Activated CD4-positive, alpha-beta memory T cell treated with anti-CD3 and anti-CD28 coated beads, Interleukin-2, amount 10 ng/mL, durations not matched to agents 7 days and 5 days (primary cell): ENCODE data around the gene PLA2G2D. TPM values are rescaled to one million over a fixed set of nuclear protein-coding genes. Genes with fewer than 3 reads are reported as not detected.

Experiments
- CTCF ChIA-PET: fragments of 350-600 bp; sonication (Branson Sonifier 250); formaldehyde crosslinking; loops from one replicate; lab custom pipeline; 2021; ENCODE audit warnings: antibody characterized with exemption, inconsistent platforms; lab: Charles Lee
- POLR2A ChIA-PET: fragments of 350-600 bp; sonication (Branson Sonifier 250); formaldehyde crosslinking; loops from one replicate; lab custom pipeline; 2021; ENCODE audit warnings: antibody characterized with exemption; lab: Charles Lee
- DNase-seq: peaks from one replicate; pipeline ENCODE4 v3.0.0-alpha.2; 2020
- H3K27ac Mint-ChIP-seq: one replicate; pipeline ENCODE4 v1.8.0; 2021; ENCODE audit warnings: mild to moderate bottlenecking, mixed read lengths
- H3K27me3 Mint-ChIP-seq: one replicate; pipeline ENCODE4 v1.8.0; 2021; ENCODE audit warnings: mixed read lengths
- H3K36me3 Mint-ChIP-seq: one replicate; pipeline ENCODE4 v1.8.0; 2021; ENCODE audit warnings: low read depth, mixed read lengths
- H3K4me1 Mint-ChIP-seq: one replicate; pipeline ENCODE4 v1.8.0; 2021; ENCODE audit warnings: mixed read lengths
- H3K4me3 Mint-ChIP-seq: one replicate; pipeline ENCODE4 v1.8.0; 2021; ENCODE audit warnings: mild to moderate bottlenecking, mixed read lengths
- H3K9me3 Mint-ChIP-seq: one replicate; pipeline ENCODE4 v1.8.0; 2021; ENCODE audit warnings: mixed read lengths
- total RNA-seq, 2 experiments: library from RNA; stranded (reverse); gene quantifications; one replicate each; pipeline ENCODE4 v1.2.3, GENCODE V29; 2021

PLA2G2D gene
- total RNA-seq, 2 experiments from 2014 or later, result not detected

DNA sequence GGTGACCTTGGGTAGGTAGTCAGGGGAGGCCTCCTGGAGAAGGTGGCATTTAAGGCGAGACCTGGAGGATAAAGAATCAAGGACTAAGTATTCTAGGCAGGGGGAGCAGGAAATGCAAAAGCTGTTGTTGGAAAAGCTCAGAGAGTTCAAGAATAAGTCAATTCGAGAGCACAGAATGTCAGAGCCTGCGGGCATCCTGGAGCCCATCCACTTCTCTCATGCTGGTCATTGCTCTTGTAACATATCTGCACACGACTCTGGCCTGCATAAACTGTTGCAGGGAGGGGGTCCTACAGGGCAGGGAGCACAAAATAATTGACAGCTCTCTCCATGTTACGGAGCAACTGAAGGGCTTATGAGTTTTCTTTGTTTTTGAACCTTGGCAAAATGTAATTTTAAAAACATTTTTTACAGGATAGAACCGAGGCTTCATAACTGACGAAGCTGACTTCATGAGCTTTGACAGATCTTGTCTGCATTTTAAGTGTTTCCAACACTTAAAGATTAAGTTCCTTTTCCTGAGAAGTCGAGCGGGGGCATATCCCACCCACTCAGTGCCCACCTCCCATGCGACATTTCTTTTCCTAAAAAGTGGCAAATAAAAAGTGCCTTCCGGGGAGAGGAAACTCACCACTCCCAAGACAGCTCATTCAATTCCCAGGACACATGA lies 45.1 kb downstream of the PLA2G2D start:
- Mint-ChIP-seq H3K27ac (no peak overlapping the region), H3K36me3 (no peaks in the 10 kb centered on the region), H3K4me3 (no peak overlapping the region), H3K27me3 (peaks cover 24% of the 10 kb centered on the region), H3K9me3 (no peaks in the 10 kb centered on the region), H3K4me1 (no peaks in the 10 kb centered on the region)
- POLR2A ChIA-PET, result no interaction called here
- no peak for DNase-seq
- CTCF ChIA-PET, result interaction anchor here (0.5 kb wide), 1 partner anchor 51 kb away, joined by 3 read pairs; no protein-coding TSS in a partner anchor

- CTCF ChIA-PET, result no interaction called here
- peaks cover 16% of the 10 kb centered on the region for H3K27me3 Mint-ChIP-seq
- DNase-seq, result no peak
- no peak overlapping the region for H3K4me3 Mint-ChIP-seq
- no peaks in the 10 kb centered on the region for H3K36me3 Mint-ChIP-seq
- POLR2A ChIA-PET, result no interaction called here
- H3K27ac Mint-ChIP-seq, result no peak overlapping the region
- H3K4me1 Mint-ChIP-seq, result no peaks in the 10 kb centered on the region
- no peaks in the 10 kb centered on the region for H3K9me3 Mint-ChIP-seq
Measured at GRCh38 chr1:20073256-20073655, 46.1 kb downstream of the PLA2G2D start.

- H3K4me1 Mint-ChIP-seq, result no peaks in the 10 kb centered on the region
- ChIA-PET POLR2A (no interaction called here), CTCF (no interaction called here)
- no peak for DNase-seq
- H3K36me3 Mint-ChIP-seq, result no peaks in the 10 kb centered on the region
- H3K4me3 Mint-ChIP-seq, result no peak overlapping the region
- no peaks in the 10 kb centered on the region for H3K9me3 Mint-ChIP-seq
- H3K27me3 Mint-ChIP-seq, result peaks cover 11% of the 10 kb centered on the region
- H3K27ac Mint-ChIP-seq, result no peak overlapping the region
Measured at GRCh38 chr1:20072771-20073170, 46.6 kb downstream of the PLA2G2D start.

GRCh38 chr1:20071416-20071815 lies 47.9 kb downstream of the PLA2G2D start:
- Mint-ChIP-seq H3K4me1 (no peaks in the 10 kb centered on the region), H3K4me3 (no peak overlapping the region), H3K27me3 (peaks cover 4% of the 10 kb centered on the region), H3K36me3 (no peaks in the 10 kb centered on the region), H3K9me3 (no peaks in the 10 kb centered on the region), H3K27ac (no peak overlapping the region)
- CTCF ChIA-PET, result no interaction called here
- POLR2A ChIA-PET, result no interaction called here
- no peak for DNase-seq

- Mint-ChIP-seq H3K4me1 (no peaks in the 10 kb centered on the region), H3K9me3 (no peaks in the 10 kb centered on the region), H3K36me3 (no peaks in the 10 kb centered on the region), H3K27ac (no peak overlapping the region), H3K27me3 (peaks cover 8% of the 10 kb centered on the region), H3K4me3 (no peak overlapping the region)
- POLR2A ChIA-PET, result no interaction called here
- no peak for DNase-seq
- CTCF ChIA-PET, result no interaction called here
Measured at GRCh38 chr1:20070357-20070756, 49.0 kb downstream of the PLA2G2D start.

GRCh38 chr1:20069874-20070273 lies 49.5 kb downstream of the PLA2G2D start, which contains the start of gene PLA2G5:
TSS of gene PLA2G5 (plus strand) at chr1:20070194. CDS start at chr1:20084831, 14,637 bp downstream.
- no peaks in the 10 kb centered on the region for H3K9me3 Mint-ChIP-seq
- H3K4me3 Mint-ChIP-seq, result no peak within 1 kb of the TSS
- DNase-seq, result no peak
- H3K27me3 Mint-ChIP-seq, result peaks cover 11% of the 10 kb centered on the region
- no peaks in the 10 kb centered on the region for H3K36me3 Mint-ChIP-seq
- H3K27ac Mint-ChIP-seq, result no peak within 1 kb of the TSS
- H3K4me1 Mint-ChIP-seq, result no peaks in the 10 kb centered on the region
- ChIA-PET CTCF (no interaction called here), POLR2A (no interaction called here)

GRCh38 chr1:20068722-20069121 lies 50.6 kb downstream of the PLA2G2D start:
- Mint-ChIP-seq H3K36me3 (no peaks in the 10 kb centered on the region), H3K27me3 (peaks cover 11% of the 10 kb centered on the region), H3K4me3 (no peak overlapping the region), H3K4me1 (no peaks in the 10 kb centered on the region), H3K27ac (no peak overlapping the region), H3K9me3 (no peaks in the 10 kb centered on the region)
- ChIA-PET CTCF (no interaction called here), POLR2A (no interaction called here)
- DNase-seq, result no peak

DNA sequence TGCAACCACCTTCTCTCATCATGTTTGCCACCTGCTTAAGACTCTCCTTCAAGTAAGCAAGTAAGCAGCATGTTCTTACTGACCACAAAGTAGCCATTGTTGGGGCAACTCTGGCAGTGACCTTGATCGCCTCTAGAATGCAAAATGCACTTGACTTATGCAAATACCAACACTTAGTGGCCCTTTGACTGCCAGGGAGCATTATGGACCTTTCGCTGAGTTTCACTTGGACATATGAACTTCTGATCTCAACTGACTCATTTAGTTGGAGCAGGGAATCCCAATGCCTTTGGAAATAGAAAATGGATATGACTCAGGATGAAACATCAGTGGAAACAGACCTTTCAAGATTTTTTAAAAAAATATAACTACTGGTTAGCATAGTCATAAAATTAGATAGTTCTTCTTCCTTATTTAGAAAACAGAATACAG lies 55.5 kb downstream of the PLA2G2D start:
- Mint-ChIP-seq H3K9me3 (no peaks in the 10 kb centered on the region), H3K27ac (no peak overlapping the region), H3K36me3 (no peaks in the 10 kb centered on the region), H3K27me3 (peaks cover 11% of the 10 kb centered on the region), H3K4me1 (peaks cover 20% of the 10 kb centered on the region), H3K4me3 (no peak overlapping the region)
- ChIA-PET POLR2A (no interaction called here), CTCF (no interaction called here)
- no peak for DNase-seq

Other genes starting within 250 kb of the PLA2G2D start
- gene OTUD3, start 237.1 kb downstream of the PLA2G2D start, total RNA-seq, result 1 to 10 TPM; 6.7 to 7.6 TPM
- gene PLA2G2E, start 195.9 kb downstream of the PLA2G2D start, total RNA-seq, result not detected
- gene PLA2G2A, start 139.9 kb downstream of the PLA2G2D start, total RNA-seq, result not detected
- not detected for gene PLA2G5, start 49.3 kb downstream of the PLA2G2D start, total RNA-seq
- not detected for gene PLA2G2F, start 19.8 kb upstream of the PLA2G2D start, total RNA-seq
- gene UBXN10, start 66.6 kb upstream of the PLA2G2D start, total RNA-seq, result 1 to 10 TPM; 1.5 to 1.7 TPM
- under 1 TPM; 0.18 to 0.40 TPM for gene PLA2G2C, start 67.0 kb upstream of the PLA2G2D start, total RNA-seq
- not detected for gene VWA5B1, start 171.3 kb upstream of the PLA2G2D start, total RNA-seq